GM04503 (cell line): Measurements from ENCODE around the gene VIPR1.

ENCODE experiments used
- DNase-seq: peaks from one replicate; pipeline ENCODE4 v3.0.0-alpha.2; 2012; ENCODE audit warnings: low read depth

Gene VIPR1

DNA sequence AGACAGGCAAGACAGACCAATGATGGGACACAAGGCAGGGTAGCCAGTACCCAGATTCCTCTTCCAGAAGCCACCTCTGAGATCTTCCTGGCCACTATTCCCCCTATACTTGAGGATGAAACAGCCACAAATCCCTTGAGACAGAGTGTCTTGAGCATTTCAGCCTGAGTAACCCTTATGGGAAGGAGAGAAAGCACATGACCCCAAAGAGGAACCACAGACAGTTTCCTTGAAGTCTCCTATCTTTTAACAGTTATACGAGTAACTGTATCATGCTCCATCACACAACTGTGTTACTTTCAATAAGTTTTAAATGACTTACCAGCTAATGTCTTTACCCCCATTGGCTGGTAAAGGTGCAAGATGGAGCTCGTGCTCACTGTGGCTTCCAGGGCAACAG, 9.3 kb downstream of the VIPR1 start:
- DNase-seq: no peak

DNA sequence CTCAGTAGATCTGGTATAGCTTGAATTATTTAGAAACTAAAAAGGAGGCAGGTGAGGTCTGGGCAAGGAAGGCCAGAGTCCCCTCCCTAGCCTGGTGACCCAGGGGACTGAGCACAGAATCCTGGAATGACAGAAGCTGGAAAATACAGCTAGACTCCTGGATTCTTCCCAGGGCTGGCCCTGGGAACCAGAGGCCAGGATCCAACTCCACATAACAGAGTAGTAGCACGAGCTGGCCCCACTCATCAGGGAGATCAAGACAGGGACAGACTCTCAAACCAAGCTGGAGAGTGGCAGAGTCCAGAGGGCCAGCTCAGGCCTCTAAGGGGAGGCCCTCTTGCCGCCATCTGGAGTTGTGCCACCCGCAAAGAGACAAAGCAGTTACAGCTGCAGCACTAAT, 10.7 kb downstream of the VIPR1 start:
- DNase-seq: no peak

GRCh38 chr3:42513521-42513920, 11.1 kb downstream of the VIPR1 start:
- no peak for DNase-seq

GRCh38 chr3:42514876-42515275, 12.4 kb downstream of the VIPR1 start:
- no peak for DNase-seq

- DNase-seq: no peak
Observed at GRCh38 chr3:42515391-42515916, 13.0 kb downstream of the VIPR1 start.

DNA sequence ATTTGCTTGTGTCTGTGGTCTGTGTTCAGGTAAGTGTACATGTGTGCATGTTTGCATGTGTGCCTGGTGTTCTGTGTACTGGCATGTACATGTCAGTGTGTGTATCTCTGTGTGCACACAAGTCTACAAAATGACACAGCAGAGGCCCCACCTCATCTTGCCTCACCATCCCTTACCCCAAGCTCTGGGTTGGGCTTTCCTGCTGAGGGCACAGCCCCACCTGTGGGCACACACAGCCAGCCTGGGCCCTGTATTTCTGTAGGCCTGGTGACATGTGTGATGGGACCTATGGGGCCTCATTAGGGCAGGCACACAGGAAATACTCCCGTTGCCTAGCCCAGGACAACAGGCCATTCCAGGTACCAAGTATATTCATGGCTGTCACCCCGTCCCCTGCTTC, 13.5 kb downstream of the VIPR1 start:
- DNase-seq: no peak

- no peak for DNase-seq
Observed at GRCh38 chr3:42516443-42516842, 14.0 kb downstream of the VIPR1 start.

DNA sequence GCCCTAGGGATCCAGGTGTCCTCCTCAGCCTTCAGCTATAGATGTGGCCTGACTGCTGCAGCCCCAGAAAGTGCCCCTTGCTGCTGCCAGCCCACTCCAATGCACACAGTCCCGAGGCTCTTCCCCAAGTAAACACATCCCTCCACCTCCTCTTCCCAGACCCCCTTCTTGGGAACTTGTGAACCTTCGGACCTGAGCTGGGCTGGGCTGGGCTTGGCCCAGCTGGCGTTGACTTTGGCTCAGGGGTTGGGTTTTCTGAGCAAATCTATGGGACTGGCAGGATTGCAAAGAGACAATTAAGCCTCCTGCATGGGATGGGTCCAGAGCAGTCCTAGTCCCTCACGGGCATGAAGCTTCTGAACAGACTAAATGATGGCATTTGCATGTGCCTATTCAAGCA, 14.7 kb downstream of the VIPR1 start:
- DNase-seq: no peak

DNA sequence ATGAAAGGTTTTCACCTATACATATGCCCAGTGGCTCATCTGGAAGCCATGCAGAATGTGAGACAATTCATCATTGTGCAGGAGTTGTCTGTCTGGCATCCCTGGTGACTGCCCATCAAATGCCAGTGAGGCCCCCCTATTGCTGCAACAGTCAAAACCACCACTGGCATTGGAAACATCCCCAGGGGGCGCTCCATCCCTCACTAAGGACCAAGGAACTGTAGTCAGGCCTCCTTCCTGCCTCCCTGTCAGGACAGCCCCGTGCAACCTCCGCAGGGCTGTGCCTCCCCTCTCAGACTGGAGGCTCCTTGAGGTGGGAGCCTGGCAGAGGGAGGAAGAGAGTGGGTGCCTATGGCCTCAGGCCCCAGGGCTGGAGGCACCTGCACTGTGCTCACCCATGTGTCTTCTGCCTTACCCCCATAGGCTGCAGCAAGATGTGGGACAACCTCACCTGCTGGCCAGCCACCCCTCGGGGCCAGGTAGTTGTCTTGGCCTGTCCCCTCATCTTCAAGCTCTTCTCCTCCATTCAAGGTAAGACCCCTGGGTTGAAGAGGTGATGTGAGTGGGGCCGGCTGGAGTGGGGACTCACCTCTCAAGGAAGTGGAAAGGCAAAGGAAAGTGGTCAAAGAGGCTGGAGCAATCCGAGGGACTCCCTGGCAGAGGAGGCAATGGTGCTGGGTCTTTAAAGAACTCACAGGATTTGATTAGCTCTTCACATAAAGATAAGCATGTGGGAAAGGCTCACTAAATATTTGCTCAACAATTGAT, 16.5 kb downstream of the VIPR1 start:
- DNase-seq: no peak

- DNase-seq: no peak
Observed at GRCh38 chr3:42519568-42519962, 17.1 kb downstream of the VIPR1 start.

GRCh38 chr3:42520336-42520735, 17.9 kb downstream of the VIPR1 start:
- DNase-seq: no peak

GRCh38 chr3:42520906-42521305, 18.5 kb downstream of the VIPR1 start:
- DNase-seq: no peak

GRCh38 chr3:42524751-42525150, 22.3 kb downstream of the VIPR1 start:
- no peak for DNase-seq

GRCh38 chr3:42525212-42525611, 22.8 kb downstream of the VIPR1 start:
- no peak for DNase-seq

DNA sequence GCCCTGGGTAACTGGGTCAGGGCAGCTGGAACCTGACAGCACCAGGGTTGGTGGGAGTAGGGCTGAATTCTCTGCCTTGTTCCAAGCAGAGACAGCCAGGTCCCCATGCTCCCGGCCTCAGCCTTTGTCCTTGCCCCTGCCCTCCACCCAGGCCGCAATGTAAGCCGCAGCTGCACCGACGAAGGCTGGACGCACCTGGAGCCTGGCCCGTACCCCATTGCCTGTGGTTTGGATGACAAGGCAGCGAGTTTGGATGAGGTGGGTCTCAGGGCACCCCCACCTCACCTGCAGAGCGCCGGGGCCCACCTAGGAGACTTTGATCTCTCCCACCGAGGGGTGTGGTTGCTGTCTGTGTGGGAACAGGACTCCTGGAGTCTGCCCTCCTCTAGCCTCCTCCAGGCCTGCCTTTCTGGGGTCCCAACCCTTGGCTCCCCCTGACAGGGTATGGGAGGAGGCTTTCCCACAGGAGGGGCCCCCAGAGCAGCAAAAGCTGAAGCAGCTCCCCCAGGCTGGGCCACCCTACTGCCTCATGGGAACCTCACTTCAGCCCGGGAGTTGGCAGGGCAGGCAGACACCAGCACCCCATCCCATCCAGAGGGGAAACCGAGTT, 23.4 kb downstream of the VIPR1 start:
- no peak for DNase-seq

DNA sequence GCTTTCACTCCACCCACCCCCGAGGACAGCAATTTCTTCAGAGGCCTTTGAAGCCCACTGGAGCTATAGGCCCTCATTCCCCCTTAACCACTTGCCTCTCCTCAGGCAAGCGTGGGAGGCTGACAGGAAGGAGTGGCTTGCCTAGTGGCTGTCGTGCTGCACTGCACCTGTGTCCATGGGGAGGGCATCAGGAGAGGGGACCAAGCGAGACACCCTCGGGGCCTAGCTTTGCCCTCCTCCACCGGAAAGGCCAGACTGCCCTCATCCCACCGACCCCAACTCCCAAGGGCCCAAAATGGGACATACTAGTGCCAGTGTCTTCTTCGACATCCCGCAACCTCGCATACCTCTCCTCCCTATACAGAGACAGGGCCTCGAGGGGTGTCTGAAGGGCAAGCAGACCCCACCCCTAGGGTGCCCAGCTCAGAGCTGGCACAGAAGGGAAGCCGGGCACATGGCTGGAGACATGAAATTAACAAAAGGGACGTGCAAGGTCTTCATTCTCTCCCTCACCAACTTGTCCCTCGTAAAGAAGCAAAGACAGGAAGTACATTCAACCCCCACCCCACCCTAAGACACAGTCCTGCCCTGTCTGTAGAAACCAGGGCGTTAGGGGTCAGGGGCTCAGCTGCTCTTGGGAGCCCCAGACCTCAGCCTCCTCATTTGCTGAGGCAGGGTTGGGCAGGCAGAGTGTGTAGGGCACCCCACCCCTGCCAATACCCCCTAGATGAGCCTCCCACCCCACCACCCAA, 24.3 kb downstream of the VIPR1 start:
- no peak for DNase-seq

DNA sequence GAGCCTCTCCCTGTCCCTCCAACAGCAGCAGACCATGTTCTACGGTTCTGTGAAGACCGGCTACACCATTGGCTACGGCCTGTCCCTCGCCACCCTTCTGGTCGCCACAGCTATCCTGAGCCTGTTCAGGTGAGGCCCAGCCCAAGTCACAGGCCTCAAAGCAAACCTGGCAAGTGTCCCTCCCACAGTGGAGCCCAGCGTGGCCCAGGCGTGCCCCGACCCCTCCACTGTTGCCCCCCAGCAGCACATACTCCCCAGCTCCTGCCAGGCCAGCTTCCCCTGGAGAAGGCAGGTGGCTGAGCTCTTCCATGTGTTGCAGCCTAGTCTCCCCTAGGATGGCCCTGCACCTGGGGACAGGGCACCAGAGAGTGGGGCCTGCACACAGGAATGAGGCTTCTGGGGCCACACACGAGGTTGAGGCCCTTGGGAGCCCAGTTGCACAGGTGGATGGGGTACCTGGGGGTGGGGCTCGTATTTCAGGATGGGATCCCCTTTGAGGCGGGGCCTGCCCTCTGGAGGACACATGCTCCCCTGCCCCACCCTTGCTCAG, 25.0 kb downstream of the VIPR1 start:
- DNase-seq: no peak

GRCh38 chr3:42529468-42529867, 27.0 kb downstream of the VIPR1 start:
- DNase-seq: no peak

DNA sequence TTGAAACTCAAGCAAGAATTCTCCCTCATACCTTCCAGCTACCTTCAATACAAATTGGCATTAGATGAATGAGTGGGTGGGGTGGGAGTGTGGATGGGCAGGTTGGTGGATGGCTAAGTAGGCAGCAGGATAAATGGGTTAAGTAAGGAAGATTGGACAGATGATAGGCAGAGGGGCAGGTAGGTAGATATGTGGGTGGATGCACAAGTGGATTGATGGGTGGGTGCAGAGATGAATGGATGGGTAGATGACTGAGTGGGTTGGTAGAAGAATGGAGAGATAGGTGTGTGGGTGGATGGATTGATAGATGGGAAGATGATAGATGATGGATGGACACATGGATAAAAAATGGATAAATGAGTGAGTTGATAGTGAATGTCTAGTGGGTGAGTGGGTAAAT, 27.6 kb downstream of the VIPR1 start:
- DNase-seq: no peak

GRCh38 chr3:42531470-42531869, 29.0 kb downstream of the VIPR1 start:
- DNase-seq: no peak

DNA sequence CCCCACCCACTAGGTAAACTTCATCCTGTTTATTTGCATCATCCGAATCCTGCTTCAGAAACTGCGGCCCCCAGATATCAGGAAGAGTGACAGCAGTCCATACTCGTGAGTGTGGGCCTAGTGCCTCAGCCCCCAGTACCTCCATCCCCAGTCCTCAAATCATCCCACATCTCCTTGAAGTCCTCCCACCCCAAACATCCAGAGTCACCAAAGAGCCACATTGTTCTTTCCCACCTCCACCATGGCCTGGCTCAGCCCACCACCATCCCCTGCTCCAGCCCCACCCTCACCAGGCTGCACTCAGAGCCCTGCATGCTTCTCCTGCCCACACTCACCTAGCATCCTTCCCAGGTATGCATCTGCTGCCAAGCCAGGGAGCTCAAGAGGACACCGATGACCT, 29.8 kb downstream of the VIPR1 start:
- no peak for DNase-seq

DNA sequence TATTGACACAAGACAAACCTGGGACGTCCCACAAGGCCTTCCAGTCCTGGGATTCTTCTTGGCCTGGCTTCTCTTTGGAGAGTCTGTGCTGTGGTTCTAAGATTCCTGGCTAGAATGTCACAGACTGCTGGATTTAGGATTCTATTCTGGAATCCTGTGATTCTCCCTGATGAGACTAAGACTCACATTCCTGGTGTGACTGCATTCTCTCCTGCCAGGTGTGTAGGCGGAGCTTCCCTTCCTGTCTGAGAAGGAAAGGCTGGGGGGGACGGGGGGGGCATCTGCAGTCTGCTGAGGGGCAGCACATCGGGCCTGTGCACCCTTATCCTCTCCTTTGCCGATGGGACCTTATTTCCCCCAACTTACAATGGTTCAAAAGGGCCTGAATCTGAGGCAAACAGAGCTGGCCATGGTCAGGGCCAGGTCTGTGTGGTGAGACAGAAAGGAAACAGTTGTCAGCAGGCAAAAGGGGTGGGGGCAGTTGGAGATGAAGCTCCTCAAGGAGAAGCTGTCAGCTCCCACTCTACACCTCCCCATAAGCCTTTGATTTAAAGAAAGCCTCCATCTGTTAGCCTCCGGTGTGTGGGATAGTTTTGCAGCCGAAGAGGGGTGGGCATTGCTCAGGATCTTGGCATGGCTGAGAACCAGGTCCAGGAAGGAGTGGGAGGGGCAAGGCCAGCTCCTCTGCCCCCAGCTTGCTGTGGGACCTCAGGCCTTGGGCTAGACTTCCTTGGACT, 30.9 kb downstream of the VIPR1 start:
- no peak for DNase-seq
